GM12873 (cell line): ENCODE measurements around the gene TRIM69.

Experiments
- CTCF ChIP-seq: IDR thresholded peaks from 2 replicates; pipeline ENCODE4 v1.5.1; 2012; ENCODE audit warnings: low read depth, mild to moderate bottlenecking, moderate library complexity, low read length, control low read depth; ENCODE audit not compliant: insufficient read depth; ENCODE audit errors: missing control alignments

The TRIM69 gene

GRCh38 chr15:44728576-44729407 is 7.5 kb upstream of the TRIM69 start:
- no peak for TF ChIP-seq CTCF

DNA sequence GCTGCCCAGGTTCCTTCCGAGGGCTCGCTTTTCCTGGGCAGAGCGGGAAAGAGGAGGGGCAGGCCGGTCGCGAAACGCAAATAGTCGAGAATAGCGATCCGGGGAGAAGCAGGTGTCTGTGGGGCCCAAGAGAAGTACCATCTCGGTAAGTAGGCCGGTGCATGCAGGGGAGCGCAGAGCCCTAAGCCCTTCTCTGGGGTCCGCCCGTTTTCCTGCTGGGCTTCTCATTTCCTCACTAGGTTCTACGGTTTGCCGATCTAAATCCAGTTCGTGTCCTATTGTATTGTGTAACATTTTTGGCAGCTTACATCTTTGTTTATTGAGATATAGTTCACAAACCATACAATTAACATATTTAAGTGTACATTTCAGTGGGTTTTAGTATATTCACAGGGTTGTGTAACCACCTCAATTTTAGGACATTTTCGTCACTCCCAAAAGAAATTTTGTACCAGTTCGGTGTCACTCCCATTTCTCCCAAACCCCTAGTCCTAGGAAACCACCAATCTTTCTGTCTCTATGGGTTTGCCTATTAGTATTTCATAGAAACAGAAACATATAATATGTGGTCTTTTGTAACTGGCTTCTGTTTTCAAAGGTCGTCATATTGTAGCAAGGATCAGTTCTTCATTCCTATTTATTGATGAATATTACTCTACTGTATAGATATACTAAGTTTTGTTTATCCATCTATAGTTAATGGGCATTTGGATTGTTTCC is 6.8 kb upstream of the TRIM69 start:
- TF ChIP-seq CTCF = no peak

DNA sequence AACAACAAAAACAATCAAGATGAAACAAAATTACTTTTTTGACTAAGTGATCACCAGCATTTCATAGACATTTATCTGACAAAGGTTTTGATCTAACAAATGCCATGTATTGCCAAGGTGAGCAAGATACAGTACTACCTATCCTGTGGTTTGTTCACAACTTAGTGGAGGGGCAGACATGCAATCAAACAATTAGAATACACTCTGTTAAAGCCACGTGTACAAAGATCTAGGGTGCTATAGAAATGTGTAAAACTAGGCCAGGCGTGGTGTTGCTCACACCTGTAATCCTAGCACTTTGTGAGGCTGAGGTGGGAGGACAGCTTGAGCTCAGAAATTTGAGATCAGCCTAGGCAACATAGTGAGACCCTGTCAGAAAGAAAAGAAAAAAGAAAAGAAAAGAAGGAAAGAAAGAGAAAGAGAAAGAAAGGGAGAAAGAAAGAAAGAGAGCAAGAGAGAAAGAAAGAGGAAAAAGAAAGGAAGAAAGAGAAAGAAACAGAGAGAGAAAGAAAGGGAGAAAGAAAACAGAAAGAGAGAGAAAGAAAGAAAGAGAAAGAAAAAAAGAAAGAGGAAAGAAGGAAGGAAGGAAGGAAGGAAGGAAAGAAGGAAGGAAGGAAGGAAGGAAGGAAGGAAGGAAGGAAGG is 1.4 kb upstream of the TRIM69 start:
- no peak for TF ChIP-seq CTCF

GRCh38 chr15:44735482-44736180 is 697 bp upstream of the TRIM69 start:
- peak; percentile 4 for TF ChIP-seq CTCF

DNA sequence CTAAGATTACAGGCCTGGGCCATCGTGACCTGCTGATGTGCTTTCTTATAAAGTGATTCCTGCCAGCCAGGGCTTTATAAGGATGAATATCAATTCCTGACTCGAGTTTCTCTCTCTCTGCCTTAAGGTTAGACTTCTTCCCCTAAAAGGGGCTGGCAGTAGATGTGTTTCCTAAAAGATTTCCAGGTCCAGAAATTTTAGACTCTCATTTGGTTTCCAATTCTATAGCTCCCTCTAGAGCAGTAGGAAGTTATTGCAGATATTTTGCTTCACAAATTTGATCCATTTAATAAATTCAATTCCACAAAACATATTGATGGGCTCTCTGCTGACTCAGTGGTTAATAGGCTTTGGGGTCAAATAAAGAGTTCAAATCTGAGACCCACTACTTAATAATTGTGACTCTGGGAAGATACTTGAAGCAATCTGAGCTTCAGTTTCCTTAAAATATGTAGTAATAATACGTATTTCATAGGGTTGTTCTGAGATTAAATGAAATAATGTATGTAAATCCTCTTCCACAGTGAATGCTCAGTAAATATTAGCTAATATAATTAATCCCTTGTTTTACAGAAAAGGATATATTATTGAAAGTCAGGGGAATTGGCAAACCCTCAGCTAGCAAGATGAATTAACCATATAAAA is 2.1 kb downstream of the TRIM69 start:
- peak; percentile 51 for TF ChIP-seq CTCF

- no peak for TF ChIP-seq CTCF
These were observed 17.0 kb downstream of the TRIM69 start for GRCh38 chr15:44753345-44753744.
